Spinal cord (tissue), 10 donors: ENCODE measurements around the gene CLPSL2. TPM values are rescaled to one million over a fixed set of nuclear protein-coding genes. Genes with fewer than 3 reads are reported as not detected.

ENCODE experiments used
- DNase-seq, 6 donors: peaks; one replicate each; pipeline versions ENCODE4 v3.0.0 to v3.0.0-alpha.2; 2013 to 2015; ENCODE audit warnings: low spot score in 6 of 6, low read depth in 4 of 6
- H3K27ac ChIP-seq: one replicate; pipeline ENCODE4 v1.5.1; 2013; ENCODE audit warnings: low read depth, low read length, control low read depth
- H3K27me3 ChIP-seq: one replicate; pipeline ENCODE4 v1.6.1; 2013; ENCODE audit warnings: low read length; ENCODE audit not compliant: control insufficient read depth, insufficient read depth
- H3K36me3 ChIP-seq: one replicate; pipeline ENCODE4 v1.6.1; 2013; ENCODE audit warnings: low read length; ENCODE audit not compliant: control insufficient read depth, insufficient read depth
- H3K4me1 ChIP-seq: one replicate; pipeline ENCODE4 v1.6.1; 2013; ENCODE audit warnings: low read length; ENCODE audit not compliant: control insufficient read depth, insufficient read depth
- H3K4me3 ChIP-seq: one replicate; pipeline ENCODE4 v1.5.1; 2013; ENCODE audit warnings: low read depth, low read length, control low read depth
- H3K9me3 ChIP-seq: one replicate; pipeline ENCODE4 v1.6.1; 2013; ENCODE audit warnings: low read length; ENCODE audit not compliant: control insufficient read depth, insufficient read depth
- WGBS: methylation state at CpG from one replicate; pipeline ENCODE4 v1.1.5; 2013; ENCODE audit warnings: missing lambda C conversion rate; ENCODE audit not compliant: insufficient coverage; 5-methylcytosine and 5-hydroxymethylcytosine counted together
- polyA plus RNA-seq, 2 donors: library from polyadenylated mRNA; unstranded; fragments of 120-200 nt; gene quantifications; one replicate each; pipeline ENCODE4 v1.2.1, GENCODE V29; 2013; ENCODE audit not compliant: insufficient read length in 2 of 2
- total RNA-seq, 2 donors: library from RNA; depleted of rRNA in 1 of 2; stranded (reverse); fragments of 120-200 nt in 1 of 2; fragments of >200 nt in 1 of 2; gene quantifications; one replicate each; pipeline versions ENCODE4 v1.2.3 to v1.2.4, GENCODE V29; 2013 to 2014
- donor health status: healthy.

Gene CLPSL2
- total and polyA plus RNA-seq, 4 donors = 0.56 TPM; not detected in 3

DNA sequence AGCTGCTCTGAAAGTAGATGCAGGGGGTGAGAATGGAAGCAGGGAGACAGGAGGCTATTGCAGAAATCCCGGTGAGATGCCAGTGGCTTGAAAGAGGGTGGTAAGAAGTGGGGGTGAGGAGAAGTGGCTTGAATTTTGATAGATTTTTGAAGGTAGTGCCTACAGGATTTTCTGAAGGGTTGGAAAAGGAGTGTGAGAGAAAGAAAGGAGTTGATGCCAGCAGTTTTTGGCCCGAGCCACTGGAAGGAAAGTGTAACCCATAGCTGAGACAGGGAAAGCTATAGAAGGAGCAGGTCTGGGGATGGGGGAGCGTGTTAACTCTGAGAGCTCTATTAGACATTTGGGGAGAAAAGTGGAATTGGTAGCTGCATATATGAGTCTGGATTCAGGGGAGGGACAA is 29.9 kb upstream of the CLPSL2 start:
- WGBS = 88% methylated on average over 3 of the region's 3 CpGs
- Histone ChIP-seq H3K36me3 (no peaks in the 10 kb centered on the region), H3K27me3 (no peaks in the 10 kb centered on the region), H3K9me3 (no peaks in the 10 kb centered on the region), H3K27ac (no peak overlapping the region), H3K4me1 (no peaks in the 10 kb centered on the region), H3K4me3 (no peak overlapping the region)
- DNase-seq = peak in 1 of 6 donors; percentile 63

DNA sequence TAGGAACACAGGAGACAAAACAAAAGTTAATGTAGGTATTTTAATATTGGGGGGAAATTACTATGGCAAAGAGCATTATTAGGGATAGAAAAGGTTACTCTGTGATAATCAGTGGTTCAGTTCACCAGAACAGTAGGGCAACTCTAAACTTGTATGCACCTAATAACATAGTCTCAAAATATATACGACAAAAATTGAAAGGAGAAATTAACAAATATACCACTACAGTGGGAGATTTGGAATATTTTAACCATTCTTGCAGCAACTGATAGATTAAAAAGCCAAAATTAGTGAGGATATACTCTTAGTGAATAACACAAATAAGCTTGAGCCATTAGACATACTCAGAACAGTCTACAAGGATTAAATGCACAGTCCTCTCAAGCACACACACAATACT is 28.5 kb upstream of the CLPSL2 start:
- no peaks in the 10 kb centered on the region for H3K4me1 ChIP-seq
- H3K27ac ChIP-seq = no peak overlapping the region
- DNase-seq = no peak
- WGBS = no CpG with 5 or more reads among the region's 1 CpG
- no peak overlapping the region for H3K4me3 ChIP-seq
- no peaks in the 10 kb centered on the region for H3K27me3 ChIP-seq
- no peaks in the 10 kb centered on the region for H3K36me3 ChIP-seq
- no peaks in the 10 kb centered on the region for H3K9me3 ChIP-seq

DNA sequence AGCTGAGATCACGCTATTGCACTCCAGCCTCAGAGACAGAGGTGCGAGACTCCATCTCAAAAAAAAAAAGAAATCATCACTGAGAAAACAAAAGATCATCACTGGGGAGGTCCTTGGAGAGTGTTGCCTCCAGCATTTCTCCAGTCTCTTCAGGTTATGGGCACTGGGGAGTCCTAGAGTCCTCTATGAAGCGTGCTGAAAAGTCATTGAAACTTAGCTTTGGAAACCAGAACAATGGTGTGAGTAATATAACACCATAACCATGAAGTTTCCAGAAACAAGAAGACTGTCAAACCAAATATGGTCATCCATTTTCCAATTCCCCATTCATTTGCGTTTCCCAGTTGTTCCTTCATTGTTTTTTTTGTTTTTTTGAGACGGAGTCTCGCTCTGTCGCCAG is 25.8 kb upstream of the CLPSL2 start:
- no peak for DNase-seq
- no peaks in the 10 kb centered on the region for H3K27me3 ChIP-seq
- H3K9me3 ChIP-seq = no peaks in the 10 kb centered on the region
- H3K36me3 ChIP-seq = no peaks in the 10 kb centered on the region
- H3K4me1 ChIP-seq = no peaks in the 10 kb centered on the region
- H3K4me3 ChIP-seq = no peak overlapping the region
- WGBS = 80% methylated on average over 1 of the region's 7 CpGs
- H3K27ac ChIP-seq = no peak overlapping the region

DNA sequence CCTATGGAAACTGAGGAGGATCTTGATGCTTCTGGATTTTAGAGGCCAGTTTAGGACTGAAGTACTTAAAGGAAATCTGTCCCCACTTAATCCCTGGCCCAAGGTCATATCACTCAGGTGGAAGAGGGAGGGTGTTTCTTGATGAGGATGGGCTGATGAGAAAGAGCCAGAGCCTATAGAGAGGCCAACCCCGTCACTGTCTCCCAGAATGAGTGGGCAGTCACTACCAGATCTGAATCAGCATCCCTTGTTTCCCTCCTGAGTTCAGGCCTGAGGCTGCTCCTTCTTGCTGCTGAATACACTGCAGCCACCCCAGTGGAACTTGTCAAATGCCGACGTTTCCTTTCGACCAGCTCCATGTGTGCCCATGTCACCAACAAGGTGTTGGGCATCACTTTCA is 24.8 kb upstream of the CLPSL2 start:
- 83% methylated on average over 4 of the region's 4 CpGs for WGBS
- no peaks in the 10 kb centered on the region for H3K36me3 ChIP-seq
- H3K9me3 ChIP-seq = no peaks in the 10 kb centered on the region
- no peaks in the 10 kb centered on the region for H3K27me3 ChIP-seq
- no peak overlapping the region for H3K27ac ChIP-seq
- no peak for DNase-seq
- H3K4me3 ChIP-seq = no peak overlapping the region
- H3K4me1 ChIP-seq = no peaks in the 10 kb centered on the region

DNA sequence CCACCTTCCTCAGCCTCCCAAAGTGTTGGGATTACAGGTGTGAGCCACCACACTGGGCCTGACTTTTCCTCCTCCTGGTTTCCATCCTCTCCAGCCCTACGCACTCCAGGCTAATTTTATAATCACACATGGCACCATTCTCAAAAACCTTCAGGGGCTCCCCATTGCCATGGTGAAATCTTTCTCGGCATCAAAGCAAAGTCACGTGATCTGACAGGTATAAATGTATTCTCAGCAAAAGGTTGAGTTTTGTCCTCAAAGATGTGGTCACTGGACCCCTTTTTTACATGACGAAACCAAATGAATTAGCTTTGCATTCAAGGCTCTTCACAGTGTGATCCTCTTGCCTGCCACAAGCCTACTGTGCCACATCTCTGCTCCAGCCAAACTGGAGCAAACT is 24.1 kb upstream of the CLPSL2 start:
- Histone ChIP-seq H3K4me1 (no peaks in the 10 kb centered on the region), H3K4me3 (no peak overlapping the region), H3K9me3 (no peaks in the 10 kb centered on the region), H3K27ac (no peak overlapping the region), H3K27me3 (no peaks in the 10 kb centered on the region), H3K36me3 (no peaks in the 10 kb centered on the region)
- DNase-seq = no peak
- WGBS = 86% methylated on average over 3 of the region's 4 CpGs

DNA sequence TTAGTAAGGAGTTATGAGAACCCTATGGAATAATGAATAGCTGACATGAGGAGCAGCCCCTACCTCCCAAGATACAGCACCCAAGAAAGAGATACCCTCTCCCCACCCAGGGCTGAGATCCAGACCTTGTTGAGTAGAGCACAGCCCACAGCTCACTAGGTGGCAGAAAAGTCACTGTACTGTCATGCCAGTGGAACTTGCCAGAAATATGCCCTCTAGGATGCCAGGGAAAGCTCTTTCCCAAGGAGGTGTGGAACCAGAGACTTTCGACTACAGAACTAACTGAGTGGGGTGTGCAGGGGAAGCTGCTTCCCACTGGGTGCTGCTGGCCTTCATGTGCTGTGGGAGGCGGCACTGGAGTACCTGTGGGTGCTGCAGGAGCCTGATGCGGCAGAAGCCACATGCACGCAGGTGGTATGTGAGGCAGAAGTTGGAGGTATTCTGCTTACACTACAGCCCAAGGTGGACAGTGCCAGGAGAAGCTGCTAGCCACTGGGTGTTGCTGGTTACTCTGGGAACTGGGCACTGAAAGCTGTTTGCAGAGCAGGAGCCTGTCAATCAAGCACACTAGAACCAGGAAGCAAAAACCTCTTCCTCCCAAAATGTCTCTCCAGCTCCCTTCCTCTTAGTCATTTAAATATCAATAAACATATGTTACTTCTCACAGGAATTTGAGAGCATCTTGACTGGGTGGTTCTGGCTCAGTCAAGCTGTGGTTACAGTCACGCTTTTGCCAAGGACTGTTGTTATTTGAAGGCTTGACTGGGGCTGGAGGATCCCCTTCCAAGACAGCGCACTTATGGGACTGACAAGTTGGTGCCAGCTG is 21.7 kb upstream of the CLPSL2 start:
- 84% methylated on average over 5 of the region's 6 CpGs for WGBS
- H3K27me3 ChIP-seq = no peaks in the 10 kb centered on the region
- peak in 2 of 6 donors; percentile 15 to 84 for DNase-seq
- H3K36me3 ChIP-seq = no peaks in the 10 kb centered on the region
- no peak overlapping the region for H3K27ac ChIP-seq
- no peaks in the 10 kb centered on the region for H3K9me3 ChIP-seq
- H3K4me3 ChIP-seq = no peak overlapping the region
- no peaks in the 10 kb centered on the region for H3K4me1 ChIP-seq

DNA sequence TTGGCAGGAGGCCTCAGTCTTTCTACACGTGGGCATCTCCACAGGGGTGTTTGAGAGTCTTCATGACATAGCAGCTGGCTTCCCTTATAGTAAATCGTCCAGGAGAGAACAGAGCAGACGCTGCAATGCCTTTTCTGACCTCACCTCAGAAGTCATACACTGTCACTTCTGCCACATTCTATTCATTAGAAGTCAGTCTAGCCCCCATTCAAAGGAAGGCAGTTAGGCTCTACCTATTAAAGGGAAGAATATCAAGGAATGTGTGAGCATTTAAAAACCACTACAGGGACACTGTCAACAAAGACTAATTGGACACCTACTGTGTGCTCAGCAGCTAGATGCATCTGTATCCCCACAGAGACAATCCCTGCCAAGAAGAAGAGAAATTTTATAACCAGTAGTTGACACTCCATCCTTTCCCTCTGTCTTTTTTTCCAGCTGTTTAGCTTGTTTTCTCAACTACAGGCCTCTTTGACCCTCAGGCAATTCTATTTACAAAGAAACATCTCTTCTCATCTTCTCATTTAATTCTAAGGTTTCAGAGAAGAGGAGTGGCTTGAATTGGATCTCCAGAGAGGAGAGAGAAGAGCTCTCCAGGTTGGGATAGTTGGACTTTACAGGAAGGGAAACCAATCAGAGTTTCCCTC is 21.0 kb upstream of the CLPSL2 start:
- Histone ChIP-seq H3K4me3 (no peak overlapping the region), H3K36me3 (no peaks in the 10 kb centered on the region)
- DNase-seq = no peak

DNA sequence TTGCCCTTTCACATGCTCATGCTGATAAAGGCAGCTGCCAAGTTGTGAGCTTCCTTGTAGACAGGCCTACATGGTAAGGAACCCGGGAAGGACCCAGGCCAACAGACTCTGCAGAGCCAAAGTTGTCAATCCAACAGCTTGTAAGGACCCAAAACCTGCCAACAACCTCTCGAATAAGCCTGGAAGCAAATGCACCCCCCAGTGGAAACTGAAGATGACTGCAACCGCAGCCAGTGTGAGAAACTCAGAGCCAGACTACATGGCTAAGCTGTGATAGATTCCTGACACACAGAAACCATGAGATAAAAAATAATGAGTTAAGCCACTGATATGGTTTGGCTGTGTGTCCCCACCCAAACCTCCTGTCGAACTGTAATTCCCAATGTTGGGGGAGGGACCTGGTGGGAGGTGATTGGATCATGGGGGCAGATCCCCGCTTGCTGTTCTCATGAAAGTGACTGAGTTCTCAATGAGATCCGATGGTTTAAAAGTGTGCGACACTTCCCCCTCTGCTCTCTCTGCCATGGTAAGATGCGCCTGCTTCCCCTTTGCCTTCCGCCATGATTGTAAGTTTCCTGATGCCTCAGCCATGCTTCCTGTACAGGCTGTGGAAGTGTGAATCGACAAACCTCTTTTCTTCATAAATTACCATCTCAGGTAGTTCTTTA is 18.8 kb upstream of the CLPSL2 start:
- no peak overlapping the region for H3K27ac ChIP-seq
- H3K4me1 ChIP-seq = no peaks in the 10 kb centered on the region
- H3K9me3 ChIP-seq = no peaks in the 10 kb centered on the region
- H3K36me3 ChIP-seq = no peaks in the 10 kb centered on the region
- DNase-seq = peak in 3 of 6 donors; percentile 5 to 91 (median 59)
- no peaks in the 10 kb centered on the region for H3K27me3 ChIP-seq
- 64% methylated on average over 5 of the region's 10 CpGs for WGBS
- no peak overlapping the region for H3K4me3 ChIP-seq

More for the DNA sequence above, 21.0 kb upstream of the CLPSL2 start:
- Histone ChIP-seq H3K4me1 (no peaks in the 10 kb centered on the region), H3K27ac (no peak overlapping the region), H3K9me3 (no peaks in the 10 kb centered on the region), H3K27me3 (no peaks in the 10 kb centered on the region)
- WGBS = 14% methylated on average over 2 of the region's 3 CpGs

DNA sequence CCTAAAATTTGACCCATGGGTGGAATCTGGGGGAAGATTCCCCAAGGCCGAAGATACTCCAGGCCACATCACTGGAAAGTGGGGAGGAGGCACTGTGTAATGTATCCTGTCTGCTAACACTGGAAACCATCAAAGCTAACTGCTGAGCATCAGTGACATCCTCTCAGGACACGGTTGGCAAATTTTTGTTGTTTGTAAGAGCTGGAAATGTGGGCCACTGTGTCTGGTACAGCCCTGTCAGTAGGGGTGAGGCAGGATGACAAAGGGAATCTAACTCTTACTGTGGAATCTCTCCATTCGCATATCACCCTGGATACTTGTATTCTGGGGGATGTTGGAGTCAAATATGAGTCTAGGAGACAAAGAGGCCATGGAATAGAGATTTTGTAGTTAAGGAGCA is 17.0 kb upstream of the CLPSL2 start:
- no peak for DNase-seq
- Histone ChIP-seq H3K36me3 (no peaks in the 10 kb centered on the region), H3K4me3 (no peak overlapping the region), H3K27ac (no peak overlapping the region), H3K4me1 (peaks cover 4% of the 10 kb centered on the region), H3K27me3 (peaks cover 12% of the 10 kb centered on the region), H3K9me3 (no peaks in the 10 kb centered on the region)
- 100% methylated on average over 2 of the region's 3 CpGs for WGBS
